Cerebellar cortex (tissue), 1 donor: Measurements from ENCODE around the gene RIN3.
"Not testable (repeated sequence)": the region's sequence is repeated elsewhere in the genome, so short reads cannot be mapped to it uniquely, and the experiment has no call there.

Experiments
- DNase-seq: peaks from one replicate; pipeline ENCODE4 v3.0.0-alpha.2; 2015; ENCODE audit warnings: low spot score

RIN3 gene

DNA sequence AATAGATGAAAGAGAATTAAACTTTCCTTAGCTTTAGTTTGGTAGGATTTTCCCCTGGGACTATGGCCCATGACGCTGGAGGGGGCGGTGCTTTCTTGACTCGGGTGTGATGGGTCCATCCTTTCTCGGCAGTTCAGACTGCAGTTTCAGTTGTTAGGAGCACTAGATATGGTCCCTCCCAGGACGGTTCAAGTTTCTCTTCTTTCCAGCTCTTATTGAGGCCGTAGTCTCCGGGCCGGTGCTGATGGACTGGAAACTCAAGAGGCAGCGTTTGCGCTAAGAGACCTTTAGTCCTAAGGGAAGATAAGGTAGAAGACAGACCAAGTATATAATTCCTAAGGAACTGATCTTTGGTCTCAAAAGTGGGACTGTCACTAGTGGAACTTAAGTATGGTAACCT is 111.2 kb downstream of the RIN3 start:
- DNase-seq, result no peak

DNA sequence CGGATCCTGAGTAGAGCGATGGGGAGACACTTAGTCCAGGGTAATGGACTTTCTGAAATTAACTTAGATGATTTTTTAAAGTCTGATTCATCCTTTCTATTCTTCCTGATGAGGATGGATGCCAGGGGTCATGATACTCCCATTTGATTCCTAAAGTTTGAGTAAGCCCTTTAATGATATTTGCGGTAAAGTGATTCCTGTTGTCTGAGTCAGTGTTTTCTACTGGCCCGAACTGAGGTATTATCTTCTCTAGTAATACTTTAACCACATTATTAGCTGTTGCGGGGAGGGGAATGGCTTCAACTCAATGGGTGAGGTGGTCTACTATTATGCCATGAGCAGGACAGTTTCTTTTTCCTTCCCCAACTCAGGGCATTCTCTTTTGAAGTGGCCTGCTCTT is 111.6 kb downstream of the RIN3 start:
- no peak for DNase-seq

DNA sequence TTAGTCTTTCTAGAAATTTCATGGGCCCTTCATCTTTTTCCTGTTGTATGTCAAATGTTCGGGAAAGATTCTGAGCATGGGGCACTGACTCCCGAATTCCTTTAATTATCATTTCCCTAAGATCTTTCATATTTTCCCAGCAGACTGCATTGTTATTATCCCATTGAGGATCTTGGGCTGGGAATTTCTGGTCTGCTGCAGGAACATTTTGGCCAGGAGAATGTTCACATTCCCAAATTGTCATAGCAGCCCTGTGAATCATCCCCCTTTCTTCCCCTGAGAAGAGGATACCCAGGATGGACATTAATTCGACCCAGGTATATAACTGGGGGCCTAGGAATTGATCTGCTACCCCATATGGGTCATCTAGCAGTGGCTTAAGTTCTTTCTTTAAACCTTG is 112.5 kb downstream of the RIN3 start:
- DNase-seq, result no peak

DNA sequence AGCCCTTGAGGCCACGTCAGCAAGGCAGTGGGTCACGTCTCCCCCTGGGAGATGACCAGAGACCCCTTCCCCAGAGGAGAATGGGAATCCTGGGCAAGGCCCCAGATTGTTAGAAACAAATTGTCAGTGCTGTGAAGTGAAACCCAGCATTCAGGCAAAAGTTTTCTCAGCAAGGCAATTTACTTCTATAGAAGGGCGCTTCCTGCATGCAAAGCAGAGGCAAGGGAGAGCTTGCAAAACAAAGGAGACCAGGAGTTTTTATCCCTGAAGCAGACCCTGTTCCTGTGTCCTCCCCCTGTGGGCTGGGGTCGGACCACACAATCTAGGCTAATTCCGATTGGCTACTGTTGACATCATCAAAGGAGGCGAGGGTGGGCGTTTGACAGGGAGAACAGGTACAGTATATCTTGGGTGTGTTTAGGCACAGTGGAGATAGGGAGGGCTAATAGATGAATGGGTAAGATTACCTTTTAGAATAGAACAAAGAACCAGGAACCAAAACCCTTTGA is 114.2 kb downstream of the RIN3 start:
- no peak for DNase-seq

DNA sequence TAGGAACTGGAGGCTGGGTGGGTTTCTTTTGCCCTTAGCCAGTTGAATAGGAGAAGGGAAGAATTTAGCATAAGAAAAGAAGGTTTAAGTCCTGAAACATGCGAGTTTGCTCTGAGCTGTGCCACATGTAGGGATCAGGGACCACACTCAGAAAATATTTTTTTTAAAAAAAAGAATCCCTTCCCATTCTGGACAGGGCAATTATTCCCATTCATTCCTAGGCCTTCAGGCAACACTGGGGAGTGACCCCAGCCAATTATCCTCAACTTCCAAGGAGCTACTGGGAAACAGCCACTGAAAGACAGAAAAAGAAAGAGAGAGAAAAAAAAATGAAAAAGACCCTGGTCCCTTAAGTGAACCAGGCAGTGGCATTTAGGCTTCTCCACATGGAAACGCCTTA is 115.1 kb downstream of the RIN3 start:
- DNase-seq, result no peak

DNA sequence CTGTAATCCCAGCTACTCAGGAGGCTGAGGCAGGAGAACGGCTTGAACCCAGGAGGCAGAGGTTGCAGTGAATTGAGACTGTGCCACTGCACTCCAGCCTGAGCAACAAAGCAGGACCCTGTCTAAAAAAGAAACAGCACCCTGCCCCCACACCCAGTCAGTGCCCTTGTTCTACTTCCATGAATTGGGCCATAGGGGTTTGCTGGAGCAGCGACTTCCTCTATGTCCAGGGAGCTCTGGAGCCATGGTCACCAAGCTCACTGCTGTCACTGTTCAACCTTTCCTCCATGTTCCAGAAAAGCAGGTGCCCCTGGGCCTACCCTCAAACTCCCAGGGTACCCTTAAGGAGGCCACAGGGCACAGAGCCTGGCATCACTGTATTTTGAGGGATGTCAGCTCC is 116.8 kb downstream of the RIN3 start:
- DNase-seq, result no peak

DNA sequence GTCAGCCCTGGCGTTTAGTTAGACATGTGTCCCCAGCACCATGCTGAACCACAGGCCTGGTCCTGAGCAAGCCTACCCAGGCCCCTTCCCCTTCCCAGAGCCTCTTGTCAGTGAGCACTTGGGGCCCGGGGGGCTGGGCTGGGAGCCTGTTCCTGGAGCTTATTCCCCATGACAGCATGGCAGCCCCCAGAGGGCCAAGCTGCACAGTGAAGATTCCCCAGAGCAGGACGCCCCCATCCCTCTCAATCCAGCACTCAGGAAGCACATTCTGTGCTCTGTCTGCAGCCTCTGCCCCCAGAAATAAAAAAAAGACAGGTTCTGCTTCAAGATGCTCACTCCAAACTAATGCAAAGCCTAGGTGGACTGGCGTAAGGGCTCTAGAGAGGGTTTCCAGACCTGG is 117.5 kb downstream of the RIN3 start:
- no peak for DNase-seq

DNA sequence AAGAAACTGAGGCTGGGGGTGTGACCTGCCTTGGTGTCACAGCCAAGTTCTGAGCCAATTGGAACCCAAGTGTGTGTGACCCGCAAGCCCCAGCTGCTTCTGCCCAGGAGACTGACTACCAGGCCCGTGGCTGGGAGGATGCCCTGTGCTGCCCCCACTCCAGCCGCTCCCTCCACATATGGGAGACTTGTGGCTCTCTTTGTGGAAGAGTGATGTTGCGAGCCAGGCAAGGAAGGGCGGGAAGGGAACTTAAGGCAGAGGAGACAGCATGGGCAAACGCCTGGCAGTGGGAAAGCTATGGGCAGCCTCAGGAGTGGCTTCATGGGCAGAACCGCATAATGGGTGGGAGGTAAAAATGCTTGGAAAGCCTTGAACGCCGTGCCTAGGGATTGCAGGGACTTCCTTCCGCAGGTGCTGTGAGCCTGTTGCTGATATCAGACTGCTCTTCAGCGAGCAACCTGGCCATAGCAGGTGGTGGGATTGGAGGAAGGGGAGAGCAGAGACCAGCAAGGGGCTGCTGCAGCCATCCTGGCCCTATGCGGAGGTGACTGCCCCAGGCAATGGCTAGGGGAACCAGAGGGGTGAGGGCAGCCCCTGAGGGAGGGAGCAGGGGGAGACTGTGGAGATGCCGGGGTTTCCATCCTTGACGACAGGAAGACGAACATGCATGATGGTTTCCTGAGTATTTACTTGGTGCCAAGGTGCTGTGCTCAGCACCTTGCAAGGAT is 119.1 kb downstream of the RIN3 start:
- no peak for DNase-seq

DNA sequence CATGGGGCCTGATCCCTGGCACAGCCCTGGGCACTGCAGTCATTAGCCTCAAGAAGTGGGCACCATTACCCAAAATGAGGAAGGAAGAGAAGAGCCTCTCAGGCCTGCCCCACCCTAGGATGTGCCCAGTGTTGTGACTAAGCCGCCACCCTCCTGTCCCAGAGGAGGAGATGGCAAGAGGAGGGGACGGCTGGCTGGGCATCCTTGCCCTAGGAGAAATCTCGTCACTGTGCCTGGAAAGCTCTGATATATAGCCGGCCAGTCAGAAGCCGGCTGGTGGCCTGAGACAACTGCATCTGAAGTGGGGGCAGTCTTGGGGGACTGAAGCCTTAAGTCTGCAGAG is 119.7 kb downstream of the RIN3 start:
- DNase-seq, result no peak

DNA sequence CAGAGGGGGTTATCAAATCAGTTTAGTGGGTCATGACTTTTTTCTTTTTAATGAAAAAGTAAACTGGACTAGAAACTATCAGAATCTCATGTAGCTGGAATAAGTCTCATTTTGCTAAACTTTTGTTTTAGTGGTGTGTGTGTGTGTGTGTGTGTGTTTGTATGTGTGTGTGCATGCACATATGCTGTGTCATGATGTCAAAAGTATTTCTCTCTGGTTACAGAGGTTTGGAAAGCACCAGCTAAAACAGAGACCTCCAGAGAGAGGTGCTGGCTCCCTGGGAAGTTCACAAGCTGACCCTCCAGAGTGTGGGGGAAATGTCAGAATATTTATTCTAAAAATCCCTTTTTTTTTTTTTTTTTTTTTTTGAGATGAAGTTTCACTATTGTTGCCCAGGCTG is 120.1 kb downstream of the RIN3 start:
- no peak for DNase-seq

DNA sequence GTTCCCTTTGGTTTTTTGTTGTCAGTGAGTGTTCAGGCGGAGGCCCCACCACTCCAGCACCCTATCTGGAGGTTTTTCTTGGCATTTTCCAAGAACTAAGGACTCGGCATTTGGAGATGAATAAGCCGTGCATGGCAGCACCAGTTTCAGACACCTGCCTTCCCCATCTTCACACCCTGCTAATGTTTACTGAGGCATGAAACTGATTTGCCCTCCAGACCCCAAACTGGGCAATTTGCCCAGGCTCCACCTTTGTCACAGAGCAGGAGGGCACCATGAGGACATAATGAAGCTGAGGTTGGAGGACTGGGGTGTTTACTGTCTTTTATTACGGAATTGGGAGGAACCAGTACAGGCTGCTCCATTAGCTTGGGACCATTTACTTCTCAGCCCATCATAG is 121.5 kb downstream of the RIN3 start:
- DNase-seq, result no peak

DNA sequence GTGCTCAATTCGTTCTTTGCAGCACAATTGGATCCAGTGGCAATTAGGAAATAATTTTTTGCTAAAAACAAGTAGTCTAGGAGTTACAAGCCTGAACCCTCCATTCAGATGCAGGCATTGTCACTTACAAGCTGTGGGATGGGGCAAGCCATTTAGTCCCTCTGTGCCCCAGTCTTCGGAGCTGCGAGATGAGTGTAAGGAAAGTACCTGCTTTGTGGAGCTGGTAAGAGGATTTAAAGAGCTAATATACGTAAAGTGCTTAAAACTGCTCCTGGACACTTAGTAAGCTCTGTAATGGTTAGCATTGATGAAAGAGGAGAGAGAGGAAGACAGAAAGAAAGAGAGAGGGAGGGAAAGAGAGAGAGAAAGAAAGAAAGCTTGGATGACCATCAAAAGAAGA is 122.3 kb downstream of the RIN3 start:
- DNase-seq, result no peak

DNA sequence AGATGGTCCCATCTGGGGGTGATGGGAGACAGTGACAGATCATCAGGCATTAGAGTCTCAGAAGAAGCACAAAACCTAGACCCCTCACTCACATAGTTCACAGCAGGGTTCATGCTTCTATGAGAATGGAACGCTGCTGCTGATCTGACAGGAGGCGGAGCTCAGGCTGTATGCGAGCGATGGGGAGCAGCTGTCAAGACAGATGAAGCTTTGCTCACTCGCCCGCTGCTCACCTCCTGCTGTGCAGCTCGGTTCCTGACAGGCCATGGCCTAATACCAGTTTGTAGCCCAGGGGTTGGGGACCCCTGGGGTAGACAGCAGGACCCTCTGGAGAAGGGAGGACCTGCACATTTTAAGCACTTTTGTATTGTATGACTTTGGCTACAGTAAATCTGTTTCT is 123.6 kb downstream of the RIN3 start:
- DNase-seq, result no peak

DNA sequence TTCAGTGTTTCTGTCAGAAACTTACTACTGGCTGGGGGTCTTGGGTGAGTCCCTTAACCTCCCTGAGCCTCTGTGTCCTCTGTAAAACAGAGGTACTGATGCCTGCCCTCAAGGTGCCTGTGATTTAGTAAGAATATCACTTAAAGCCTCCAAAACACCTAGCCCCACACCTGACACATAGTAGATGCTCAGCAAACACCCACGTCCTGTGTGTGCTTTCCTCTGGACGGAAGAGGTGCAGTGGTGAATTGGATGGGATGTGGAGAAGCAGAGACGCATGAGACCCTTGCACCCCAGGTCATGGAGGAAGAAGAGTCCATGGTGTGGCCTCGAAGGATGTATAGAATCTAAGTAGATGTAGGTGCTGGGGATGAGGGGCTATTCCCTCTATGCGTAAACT is 124.3 kb downstream of the RIN3 start:
- no peak for DNase-seq

DNA sequence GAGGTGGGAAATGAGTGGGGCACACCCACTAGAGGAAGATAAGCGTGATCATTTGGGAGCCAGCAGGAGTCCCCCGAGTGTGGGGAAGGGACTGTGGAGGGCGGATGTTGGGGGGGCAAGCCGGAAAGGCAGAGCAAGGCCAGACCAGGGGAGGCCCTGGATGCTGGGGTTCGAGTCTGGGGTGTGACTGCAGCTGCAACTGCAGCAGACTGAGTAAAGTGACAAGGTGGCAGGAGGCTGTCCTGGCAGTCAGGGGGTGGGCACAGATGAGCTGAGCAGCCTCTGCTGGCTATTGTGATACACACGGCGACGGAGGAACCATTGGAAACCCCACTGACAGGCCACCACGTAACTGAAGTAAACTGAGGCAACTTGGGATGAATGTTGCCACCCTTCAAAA is 124.7 kb downstream of the RIN3 start:
- DNase-seq, result no peak

DNA sequence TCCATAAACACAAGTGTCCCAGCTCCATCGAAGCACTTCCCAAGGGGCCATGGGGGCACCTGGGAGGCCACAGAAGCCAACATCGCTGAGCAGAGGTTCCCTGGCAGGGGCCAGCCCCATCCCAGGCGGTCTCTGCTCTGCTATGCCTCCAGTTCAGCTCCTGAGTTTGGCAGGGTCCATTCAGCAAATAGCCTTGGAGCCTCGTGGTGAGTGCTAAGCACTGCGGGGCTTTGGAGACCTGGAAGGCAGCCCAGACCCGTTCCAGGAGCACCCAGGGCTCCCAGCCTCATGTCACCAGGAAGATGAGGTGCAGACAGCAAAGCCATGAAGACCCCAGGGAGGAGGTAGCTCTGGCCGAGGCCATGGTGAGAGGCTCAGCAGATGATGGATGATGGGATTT is 125.3 kb downstream of the RIN3 start:
- no peak for DNase-seq

DNA sequence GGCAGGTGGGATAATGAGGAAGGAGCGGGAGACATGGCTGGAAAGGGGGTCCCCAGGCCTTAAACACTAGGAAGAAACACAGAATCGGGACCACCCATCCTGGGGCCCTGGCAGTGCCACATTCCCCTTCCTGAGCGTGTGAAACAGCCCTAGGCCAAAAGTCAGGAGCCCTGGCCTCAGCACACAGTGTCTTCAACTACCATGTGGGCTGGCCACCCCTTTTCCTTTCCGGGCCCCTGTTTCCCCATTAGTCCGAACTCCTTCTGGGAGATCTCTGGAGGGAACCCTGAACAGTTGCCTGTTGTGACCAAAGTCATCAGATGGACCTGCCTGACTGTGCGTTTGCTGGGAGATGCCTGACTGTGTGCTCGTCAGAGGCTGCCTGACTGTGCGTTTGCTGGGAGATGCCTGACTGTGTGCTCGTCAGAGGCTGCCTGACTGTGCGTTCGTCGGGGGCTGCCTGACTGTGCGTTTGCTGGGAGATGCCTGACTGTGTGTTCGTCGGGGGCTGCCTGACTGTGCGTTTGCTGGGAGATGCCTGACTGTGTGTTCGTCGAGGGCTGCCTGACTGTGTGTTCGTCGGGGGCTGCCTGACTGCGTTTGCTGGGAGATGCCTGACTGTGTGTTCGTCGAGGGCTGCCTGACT is 126.0 kb downstream of the RIN3 start:
- not testable (repeated sequence) for DNase-seq

DNA sequence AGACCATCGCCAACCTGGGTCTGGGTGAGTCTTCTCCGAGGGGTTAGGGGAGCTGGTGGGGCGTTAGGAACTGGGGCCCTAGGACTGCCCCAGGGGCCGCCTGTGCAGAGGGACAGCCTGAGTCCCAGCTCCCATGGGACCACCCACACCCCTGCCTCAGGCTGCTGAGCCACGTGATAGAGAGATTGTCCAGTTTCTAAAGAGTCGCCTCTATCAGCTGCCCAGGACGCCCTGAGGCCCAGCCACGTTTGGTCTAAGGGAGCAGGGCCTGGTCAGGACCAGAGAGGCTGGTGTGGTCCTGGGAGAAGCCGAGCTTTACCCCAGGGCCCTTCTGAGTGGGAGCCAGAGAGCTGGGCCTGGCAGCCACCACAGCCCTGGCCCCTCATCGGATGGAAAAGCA is 127.7 kb downstream of the RIN3 start:
- no peak for DNase-seq

DNA sequence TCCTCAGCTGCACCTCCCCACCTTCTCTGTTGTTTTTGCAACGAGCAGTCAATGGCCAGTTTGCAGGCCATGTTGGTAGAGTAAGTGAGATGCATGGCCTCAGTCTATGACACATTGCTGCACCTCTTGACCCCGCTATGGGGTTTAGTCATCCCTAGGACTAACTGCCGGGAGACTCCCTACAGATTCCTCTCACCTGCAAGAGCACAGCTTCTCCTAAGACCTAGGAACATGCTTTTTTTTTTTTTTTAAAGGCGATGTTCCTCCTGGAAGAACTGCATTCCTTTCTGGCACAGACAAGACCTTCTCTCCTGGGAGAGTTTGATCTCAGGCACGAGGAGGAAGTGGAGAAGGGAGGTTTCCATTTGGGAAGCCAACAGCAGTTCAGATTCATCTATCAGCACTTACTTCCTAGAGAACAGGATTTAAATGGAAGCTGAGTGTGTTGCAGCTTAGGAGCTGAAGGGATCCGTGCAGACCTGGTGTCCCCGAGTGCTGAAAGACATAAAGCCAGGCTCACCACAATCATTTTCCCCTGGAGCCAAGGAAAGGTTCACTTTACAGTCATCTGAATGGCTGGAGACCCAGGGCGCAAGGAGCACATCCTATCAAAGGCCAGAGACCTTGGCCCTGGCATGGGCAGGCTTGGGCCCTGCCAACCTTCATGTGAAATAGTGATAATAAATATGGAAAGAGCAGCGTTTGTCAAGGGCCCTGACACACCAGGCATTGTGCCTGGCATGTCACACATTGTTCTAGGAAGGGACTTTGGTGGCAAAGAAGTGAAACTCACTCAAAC is 130.8 kb downstream of the RIN3 start:
- no peak for DNase-seq

DNA sequence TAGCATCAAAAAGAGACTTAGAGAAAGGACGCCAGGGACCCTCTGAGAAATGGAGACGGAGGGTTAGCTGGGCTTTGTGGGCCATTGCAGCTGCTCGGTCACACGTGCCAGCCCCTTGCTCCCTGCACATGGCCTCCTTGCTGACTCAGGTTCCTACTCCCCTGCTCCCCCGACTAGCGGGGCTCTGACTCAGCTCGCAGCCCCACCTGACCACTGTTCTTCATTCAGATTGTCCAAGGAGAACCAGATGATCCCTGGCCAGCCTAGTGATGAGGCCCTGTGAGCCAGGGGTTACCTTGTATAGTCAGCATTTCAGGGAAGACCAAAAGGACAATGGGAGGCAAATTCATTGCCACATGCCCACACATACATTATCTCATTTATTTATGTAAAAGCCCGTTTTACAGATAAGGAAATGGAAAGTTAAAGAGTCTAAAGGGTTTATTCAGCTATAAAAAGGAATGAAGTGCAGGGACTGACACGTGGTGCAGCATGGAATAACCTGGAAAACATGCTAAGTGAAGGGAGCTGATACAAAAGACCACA is 131.5 kb downstream of the RIN3 start:
- DNase-seq, result no peak

DNA sequence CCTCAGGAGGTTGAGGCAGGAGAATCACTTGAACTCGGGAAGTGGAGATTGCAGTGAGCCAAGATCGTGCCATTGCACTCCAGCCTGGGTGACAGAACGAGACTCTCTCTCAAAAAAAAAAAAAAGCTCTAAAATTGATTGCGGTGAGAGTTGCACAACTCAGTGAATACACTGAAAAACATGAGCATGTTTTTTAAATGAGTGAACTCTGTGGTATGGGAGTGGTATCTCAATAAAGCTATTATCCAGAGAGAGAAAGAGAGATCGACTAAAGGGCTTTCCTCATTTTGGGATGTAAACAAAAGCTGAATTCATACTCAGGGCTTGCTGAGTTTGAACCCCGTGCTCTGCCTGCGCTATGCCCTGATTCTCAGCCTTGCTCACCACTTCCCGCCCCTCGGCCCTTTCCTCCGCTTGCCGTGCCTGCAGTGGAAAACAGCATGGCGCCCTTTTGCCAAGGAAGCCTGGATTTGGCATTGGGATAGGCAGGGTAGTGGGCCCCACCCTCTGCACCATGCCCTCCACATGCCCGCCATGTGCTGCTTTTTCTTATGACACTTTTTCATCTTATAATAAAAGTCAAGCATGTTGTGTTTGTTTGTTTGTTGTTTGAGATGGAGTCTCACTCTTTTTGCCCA is 132.4 kb downstream of the RIN3 start:
- DNase-seq, result no peak
